Right atrium auricular region (tissue), 2 donors: Measurements from ENCODE around the gene PRKCA. TPM values are rescaled to one million over a fixed set of nuclear protein-coding genes. Genes with fewer than 3 reads are reported as not detected.

Experiments used
- DNase-seq: peaks from one replicate; pipeline ENCODE4 v3.0.0-alpha.2; 2019; ENCODE audit warnings: low spot score
- H3K27ac ChIP-seq, 2 donors: fragments of 200-600 bp; sonication (generic); 1 replicate in 1 of 2; 2 replicates in 1 of 2; pipeline ENCODE4 v1.5.1; 2016 to 2019
- H3K27me3 ChIP-seq, 2 donors: fragments of 200-600 bp; sonication (generic); one replicate each; pipeline versions ENCODE4 v1.5.1 to v1.6.0; 2017 to 2019
- H3K36me3 ChIP-seq: fragments of 200-600 bp; sonication (generic); one replicate; pipeline ENCODE4 v1.5.1; 2016
- H3K4me1 ChIP-seq, 2 donors: fragments of 200-600 bp; sonication (generic); one replicate each; pipeline versions ENCODE4 v1.5.1 to v1.6.0; 2017 to 2019
- H3K4me3 ChIP-seq, 2 donors: fragments of 200-600 bp; sonication (generic); 1 replicate in 1 of 2; 2 replicates in 1 of 2; pipeline ENCODE4 v1.5.1; 2017 to 2019; ENCODE audit warnings: mild to moderate bottlenecking in 1 of 2, moderate library complexity in 1 of 2
- H3K9me3 ChIP-seq, 2 donors: fragments of 200-600 bp; sonication (generic); one replicate each; pipeline ENCODE4 v1.5.1; 2019
- total RNA-seq, 2 donors: library from RNA; depleted of rRNA; stranded (reverse); fragments of >200 nt; gene quantifications; one replicate each; pipeline ENCODE4 v1.1.0, GENCODE V29; 2016
- TF ChIP-seq, protein P1 (sequence below), 2 donors: fragments of 200-600 bp; sonication (generic); IDR thresholded peaks; one replicate each; pipeline ENCODE4 v1.5.1; 2019; ENCODE audit warnings: antibody characterized with exemption in 2 of 2

PRKCA gene
- total RNA-seq, 2 donors from 2014 or later, result 6.4 to 6.6 TPM

DNA sequence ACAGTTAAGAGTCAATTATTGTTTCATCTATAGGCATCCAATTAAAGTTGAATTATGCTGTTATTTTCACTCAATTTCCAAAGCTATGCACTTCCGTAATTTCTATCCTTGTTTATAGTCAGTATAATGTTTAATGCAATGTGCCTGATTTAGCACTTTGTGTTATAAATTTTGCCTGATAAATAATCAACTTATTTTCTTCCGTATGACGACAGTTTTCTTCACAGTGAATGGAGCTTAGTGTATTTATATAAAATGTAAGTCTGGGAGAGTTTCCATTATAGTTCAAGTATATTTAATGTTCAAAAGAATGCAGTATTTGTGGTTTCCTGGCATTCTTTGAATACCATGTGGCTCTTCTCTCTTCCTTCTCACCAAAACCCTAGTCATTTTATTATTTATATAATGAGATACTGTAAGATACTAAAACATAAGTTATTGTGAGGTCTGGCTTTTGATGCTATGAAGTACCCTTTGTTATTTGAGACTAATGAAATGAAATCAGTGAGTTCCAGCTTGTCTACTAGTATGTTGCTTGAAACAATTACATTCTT is 240.6 kb downstream of the PRKCA start:
- Histone ChIP-seq H3K9me3 (peaks cover 0 to 7% of the 10 kb centered on the region in 2 donors), H3K27me3 (no peaks in the 10 kb centered on the region), H3K4me1 (peaks cover 0 to 37% of the 10 kb centered on the region in 2 donors), H3K4me3 (no peak overlapping the region), H3K36me3 (no peaks in the 10 kb centered on the region), H3K27ac (no peak overlapping the region)
- no peak for DNase-seq
- TF ChIP-seq, protein P1, sequence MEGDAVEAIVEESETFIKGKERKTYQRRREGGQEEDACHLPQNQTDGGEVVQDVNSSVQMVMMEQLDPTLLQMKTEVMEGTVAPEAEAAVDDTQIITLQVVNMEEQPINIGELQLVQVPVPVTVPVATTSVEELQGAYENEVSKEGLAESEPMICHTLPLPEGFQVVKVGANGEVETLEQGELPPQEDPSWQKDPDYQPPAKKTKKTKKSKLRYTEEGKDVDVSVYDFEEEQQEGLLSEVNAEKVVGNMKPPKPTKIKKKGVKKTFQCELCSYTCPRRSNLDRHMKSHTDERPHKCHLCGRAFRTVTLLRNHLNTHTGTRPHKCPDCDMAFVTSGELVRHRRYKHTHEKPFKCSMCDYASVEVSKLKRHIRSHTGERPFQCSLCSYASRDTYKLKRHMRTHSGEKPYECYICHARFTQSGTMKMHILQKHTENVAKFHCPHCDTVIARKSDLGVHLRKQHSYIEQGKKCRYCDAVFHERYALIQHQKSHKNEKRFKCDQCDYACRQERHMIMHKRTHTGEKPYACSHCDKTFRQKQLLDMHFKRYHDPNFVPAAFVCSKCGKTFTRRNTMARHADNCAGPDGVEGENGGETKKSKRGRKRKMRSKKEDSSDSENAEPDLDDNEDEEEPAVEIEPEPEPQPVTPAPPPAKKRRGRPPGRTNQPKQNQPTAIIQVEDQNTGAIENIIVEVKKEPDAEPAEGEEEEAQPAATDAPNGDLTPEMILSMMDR (IDR thresholded peaks at IDR 0.05), result no peak

GRCh38 chr17:66543526-66543925 is 241.1 kb downstream of the PRKCA start:
- no peak for DNase-seq
- Histone ChIP-seq H3K4me3 (no peak overlapping the region), H3K4me1 (peaks cover 0 to 35% of the 10 kb centered on the region in 2 donors), H3K9me3 (peaks cover 0 to 7% of the 10 kb centered on the region in 2 donors), H3K27me3 (no peaks in the 10 kb centered on the region), H3K27ac (no peak overlapping the region), H3K36me3 (no peaks in the 10 kb centered on the region)
- TF ChIP-seq, protein P1 (IDR thresholded peaks at IDR 0.05), result no peak

DNA sequence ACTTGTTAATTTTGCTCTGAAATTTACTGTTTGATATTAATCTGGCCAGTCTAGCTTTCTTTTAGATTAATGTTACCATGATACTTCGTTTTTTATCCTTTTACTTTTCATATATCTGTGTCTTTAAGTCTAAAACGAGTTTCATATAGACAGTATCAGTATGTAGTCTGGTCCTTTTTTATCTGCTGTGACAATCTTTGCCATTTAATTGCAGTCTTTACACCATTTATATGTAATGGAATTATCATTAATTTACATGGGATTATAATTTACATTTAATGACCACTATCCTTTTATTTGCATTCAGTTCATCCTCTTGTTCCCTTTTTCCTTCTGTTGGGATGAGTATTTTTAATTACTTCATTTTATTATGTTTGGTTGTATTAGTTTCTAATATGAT is 243.5 kb downstream of the PRKCA start:
- Histone ChIP-seq H3K36me3 (no peaks in the 10 kb centered on the region), H3K27ac (no peak overlapping the region), H3K27me3 (no peaks in the 10 kb centered on the region), H3K9me3 (peaks cover 0 to 7% of the 10 kb centered on the region in 2 donors), H3K4me1 (peaks cover 0 to 19% of the 10 kb centered on the region in 2 donors), H3K4me3 (no peak overlapping the region)
- TF ChIP-seq, protein P1 (IDR thresholded peaks at IDR 0.05), result no peak
- DNase-seq, result no peak

DNA sequence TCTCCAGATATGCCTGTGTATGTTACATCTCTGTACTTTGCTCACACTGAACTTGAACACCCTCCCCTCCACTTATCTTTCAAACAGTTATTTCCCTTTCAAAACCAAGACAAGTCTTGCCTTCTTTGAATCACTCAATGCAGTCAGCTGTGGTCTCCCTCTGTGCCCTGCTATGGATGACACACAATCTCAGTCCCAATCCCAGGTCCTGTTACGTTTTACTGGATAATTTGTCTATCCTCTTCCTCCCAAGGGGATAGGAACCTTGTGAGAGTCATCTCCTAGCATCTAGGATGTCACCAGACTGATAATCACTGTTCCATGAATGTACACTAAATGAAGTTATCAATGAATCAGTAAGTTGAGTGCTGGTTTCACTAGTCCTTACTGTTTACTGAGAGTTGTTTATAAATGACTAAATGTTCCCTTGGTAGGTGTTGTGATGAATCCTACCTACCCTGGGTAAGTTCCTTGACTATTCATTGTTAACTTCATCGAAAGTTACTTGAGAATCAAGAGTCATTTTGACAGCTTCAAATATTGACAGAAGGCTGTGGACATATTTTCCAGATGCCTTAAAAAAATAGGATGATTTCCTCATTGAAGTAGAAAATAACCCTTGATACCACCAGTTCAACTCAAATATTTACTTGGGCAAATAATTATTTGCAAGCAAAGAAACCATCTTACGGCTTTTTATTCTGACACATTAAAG is 244.9 kb downstream of the PRKCA start:
- peaks cover 0 to 7% of the 10 kb centered on the region in 2 donors for H3K9me3 ChIP-seq
- peaks cover 0 to 5% of the 10 kb centered on the region in 2 donors for H3K4me1 ChIP-seq
- no peak overlapping the region for H3K27ac ChIP-seq
- no peak for DNase-seq
- H3K36me3 ChIP-seq, result no peaks in the 10 kb centered on the region
- no peaks in the 10 kb centered on the region for H3K27me3 ChIP-seq
- no peak overlapping the region for H3K4me3 ChIP-seq
- TF ChIP-seq, protein P1 (IDR thresholded peaks at IDR 0.05), result no peak

GRCh38 chr17:66548158-66548557 is 245.7 kb downstream of the PRKCA start:
- Histone ChIP-seq H3K9me3 (peaks cover 0 to 7% of the 10 kb centered on the region in 2 donors), H3K36me3 (no peaks in the 10 kb centered on the region), H3K27me3 (no peaks in the 10 kb centered on the region), H3K27ac (no peak overlapping the region), H3K4me1 (no peaks in the 10 kb centered on the region), H3K4me3 (no peak overlapping the region)
- TF ChIP-seq, protein P1 (IDR thresholded peaks at IDR 0.05), result no peak
- DNase-seq, result no peak
